GM12878 (cell line): ENCODE data around the gene SURF2. TPM values are rescaled to one million over a fixed set of nuclear protein-coding genes. Genes with fewer than 3 reads are reported as not detected.

Source experiments
- ATAC-seq: fragments of 200-7000 bp; cut with Tn5 transposase; 3 replicates; pipeline ENCODE4 v1.9.1; 2020; ENCODE audit warnings: mild to moderate bottlenecking, moderate library complexity
- BruUV-seq: library from RNA; stranded (reverse); fragments of 400-500 nt; replicated peaks from 2 replicates; lab custom pipeline; 2021; lab: Mats Ljungman, UMichigan
- CTCF ChIA-PET: fragments of 300-600 bp; sonication (Branson Sonifier 250); formaldehyde crosslinking; extraction: SDS; loops from one replicate; lab custom pipeline; 2021; ENCODE audit warnings: inconsistent platforms; lab: Yijun Ruan, JAX
- POLR2A ChIA-PET: fragments of 350-600 bp; formaldehyde crosslinking; extraction: SDS; loops from one replicate; lab custom pipeline; 2021; ENCODE audit warnings: inconsistent platforms; lab: Charles Lee
- RAD21 ChIA-PET: fragments of 300-600 bp; sonication (Branson Sonifier 250); formaldehyde crosslinking; loops from one replicate; lab custom pipeline; 2023; ENCODE audit warnings: antibody characterized with exemption; ENCODE audit not compliant: unreplicated experiment; lab: Charles Lee
- SMC1A ChIA-PET: fragments of 300-600 bp; sonication (Branson Sonifier 250); formaldehyde crosslinking; loops from one replicate; lab custom pipeline; 2023; ENCODE audit not compliant: unreplicated experiment, uncharacterized antibody; lab: Charles Lee
- DNase-seq: peaks from one replicate; pipeline ENCODE4 v3.0.0-alpha.2; 2011; ENCODE audit warnings: low read depth, low spot score
- FAIRE-seq: peaks from 3 replicates; lab custom pipeline; 2011; peaks lifted over from hg19 to GRCh38; lab: Jason Lieb, UNC
- H2AFZ ChIP-seq: 2 replicates; pipeline ENCODE4 v1.6.0; 2011; ENCODE audit warnings: low read depth, low read length, control low read depth; ENCODE audit not compliant: control insufficient read depth
- H3K27ac ChIP-seq: 2 replicates; pipeline ENCODE4 v1.5.1; 2011; ENCODE audit warnings: control low read depth; ENCODE audit not compliant: control insufficient read depth, insufficient read depth
- H3K27me3 ChIP-seq, 2 experiments: replicated peaks in 1 of 2; 2 replicates each; pipeline versions ENCODE4 v1.6.0 to v1.6.1; 2011; ENCODE audit warnings: low read length in 1 of 2; ENCODE audit not compliant: control insufficient read depth in 2 of 2, insufficient read depth in 2 of 2
- H3K36me3 ChIP-seq, 2 experiments: 2 replicates each; pipeline ENCODE4 v1.5.1; 2011; ENCODE audit warnings: low read length in 1 of 2; ENCODE audit not compliant: control insufficient read depth in 2 of 2, insufficient read depth in 2 of 2
- H3K4me1 ChIP-seq: 2 replicates; pipeline ENCODE4 v1.6.1; 2011; ENCODE audit warnings: mild to moderate bottlenecking, low read length, moderate library complexity, mixed read lengths; ENCODE audit not compliant: control insufficient read depth, insufficient read depth
- H3K4me2 ChIP-seq: 2 replicates; pipeline ENCODE4 v1.6.0; 2011; ENCODE audit warnings: control low read depth; ENCODE audit not compliant: control insufficient read depth, insufficient read depth
- H3K4me3 ChIP-seq: fragments of 200-600 bp; sonication (generic); 2 replicates; pipeline ENCODE4 v1.5.1; 2016
- H3K79me2 ChIP-seq: 2 replicates; pipeline ENCODE4 v1.6.0; 2011; ENCODE audit warnings: low read length; ENCODE audit not compliant: control insufficient read depth, insufficient read depth
- H3K9ac ChIP-seq: 2 replicates; pipeline ENCODE4 v1.8.0; 2011; ENCODE audit warnings: low read length, control low read depth, mixed read lengths; ENCODE audit not compliant: control insufficient read depth, insufficient read depth
- H3K9me3 ChIP-seq: replicated peaks from 3 replicates; pipeline ENCODE4 v1.5.1; 2011; ENCODE audit warnings: mild to moderate bottlenecking, low read length; ENCODE audit not compliant: control insufficient read depth, insufficient read depth
- H4K20me1 ChIP-seq: 2 replicates; pipeline ENCODE4 v1.6.0; 2011; ENCODE audit not compliant: control insufficient read depth, insufficient read depth
- BCLAF1 ChIP-seq: fragments of 450-650 bp; IDR thresholded peaks from 2 replicates; pipeline ENCODE4 v1.6.1; 2017; ENCODE audit warnings: antibody characterized with exemption, mild to moderate bottlenecking, moderate library complexity
- CBX3 ChIP-seq: fragments of 200-600 bp; sonication (generic); IDR thresholded peaks from 2 replicates; pipeline ENCODE4 v1.6.1; 2016; ENCODE audit warnings: low read depth, borderline replicate concordance
- CREB1 ChIP-seq: IDR thresholded peaks from 2 replicates; pipeline ENCODE4 v1.6.1; 2012; ENCODE audit warnings: low read depth, mild to moderate bottlenecking, inconsistent platforms
- E2F4 ChIP-seq: IDR thresholded peaks from 2 replicates; pipeline ENCODE4 v1.6.1; 2012; ENCODE audit warnings: low read depth, low read length, improper control_type of control experiment
- NFIC ChIP-seq: IDR thresholded peaks from 2 replicates; pipeline ENCODE4 v1.6.1; 2012; ENCODE audit warnings: low read depth, mild to moderate bottlenecking, inconsistent platforms, low read length, moderate library complexity
- WGBS: methylation state at CpG from one replicate; pipeline ENCODE4 v1.1.6; 2016; ENCODE audit warnings: low lambda C conversion rate; ENCODE audit not compliant: insufficient replicate concordance, insufficient coverage; ENCODE audit errors: missing lambda C conversion rate; 5-methylcytosine and 5-hydroxymethylcytosine counted together
- in situ Hi-C: fragments of 300-500 bp; cut with MboI; formaldehyde crosslinking; loops from 9 replicates; pipeline ENCODE4 v1.14.3; 2018; ENCODE audit warnings: mixed read lengths
- intact Hi-C: fragments of 100-400 bp; cut with micrococcal nuclease; formaldehyde crosslinking; loops from one replicate; pipeline ENCODE4 v1.14.2; 2022; ENCODE audit not compliant: unreplicated experiment
- polyA plus RNA-seq, 11 experiments: library from polyadenylated mRNA; depleted of rRNA in 4 of 11; unstranded in 6 of 11; stranded (reverse) in 5 of 11; fragments of >200 nt; fragmentation: Nextera tagmentation in 4 of 11; fragmentation: Illumina TruSeq in 1 of 11; extraction: Ambion mirVana in 4 of 11; extraction: Trizol in 1 of 11; gene quantifications; 1 replicate in 1 of 11; 2 replicates in 10 of 11; pipeline versions ENCODE4 v1.2.1 to v1.2.3, GENCODE V29; 2011 to 2016; ENCODE audit warnings: inconsistent platforms in 2 of 11, missing spikeins in 2 of 11, low read depth in 1 of 11
- total RNA-seq, 4 experiments: library from RNA; depleted of rRNA in 3 of 4; stranded (reverse); fragments of >200 nt in 3 of 4; fragmentation: Illumina TruSeq in 1 of 4; extraction: Trizol in 1 of 4; gene quantifications; 2 replicates each; pipeline versions ENCODE4 v1.2.1 to v1.2.3, GENCODE V29; 2013 to 2021

The SURF2 gene
- total and polyA plus RNA-seq, 10 of the 15 experiments (the other 5 are each of a cell fraction or from before 2014, with no cell fraction given), result 4.0 to 41.7 (median 20.8) TPM

DNA sequence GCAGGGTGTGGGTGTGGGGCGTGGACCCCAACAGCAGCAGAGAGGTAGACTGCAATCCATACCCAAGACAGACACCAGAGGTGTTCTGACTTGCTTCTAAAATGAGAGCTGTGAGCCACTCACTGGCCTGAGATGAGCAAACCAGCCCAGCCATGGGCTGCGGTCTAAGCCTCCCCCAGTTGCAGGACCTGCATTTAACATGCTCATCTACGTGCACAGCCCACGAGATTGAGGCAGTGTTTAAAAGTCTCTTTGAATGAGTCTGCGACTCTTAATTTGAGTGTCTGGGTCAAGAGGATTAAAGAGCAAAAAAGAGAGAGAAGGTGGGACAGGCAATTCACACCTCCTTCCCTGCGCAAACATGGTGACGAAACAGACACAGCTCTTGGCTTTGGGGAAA lies 13.6 kb downstream of the SURF2 start (continued):
- TF ChIP-seq NFIC (no peak), BCLAF1 (no peak), E2F4 (no peak)
- TF ChIP-seq, all 136 proteins: peak for 0

GRCh38 chr9:133370685-133371084 lies 14.3 kb downstream of the SURF2 start:
- ChIA-PET CTCF (interaction anchor here (0.6 to 3.9 kb wide), 5 partner anchors 15 to 210 kb away, joined by 3 to 16 read pairs (median 3); partner anchors contain the start of genes SURF1 and SURF2), POLR2A (interaction anchor here (0.6 to 2.8 kb wide), 7 partner anchors 11 to 184 kb away, joined by 3 to 13 read pairs (median 3); partner anchors contain the start of genes MED22, RPL7A, SURF1 and SURF6), RAD21 (interaction anchor here (0.8 to 1.1 kb wide), 2 partner anchors 36 to 185 kb away, joined by 3 to 4 read pairs; no protein-coding TSS in a partner anchor), SMC1A (interaction anchor here (1.1 to 1.2 kb wide), 2 partner anchors 23 to 184 kb away, joined by 3 read pairs; partner anchors contain the start of genes MED22 and RPL7A)
- in situ Hi-C loops (no loop called here), intact Hi-C loops (loop anchor here (5.0 kb wide), 1 partner anchor 33 kb away; the partner anchor contains the start of gene SURF6)
- H3K4me3 ChIP-seq, result no peak overlapping the region
- H3K36me3 ChIP-seq, result peaks cover 22 to 28% of the 10 kb centered on the region in 2 experiments
- peak overlapping the region; percentile 60 for H3K27ac ChIP-seq
- peaks cover 35% of the 10 kb centered on the region for H4K20me1 ChIP-seq
- no peak overlapping the region for H3K9ac ChIP-seq
- no peak for TF ChIP-seq CBX3
- peak; percentile 13; the same call in 1 of the 2 replicates for TF ChIP-seq CREB1
- no peaks in the 10 kb centered on the region for H3K27me3 ChIP-seq
- H3K4me2 ChIP-seq, result peak overlapping the region; percentile 80
- no peaks in the 10 kb centered on the region for H3K9me3 ChIP-seq
- FAIRE-seq (no peak), ATAC-seq (no peak), DNase-seq (no peak)
- peaks cover 86% of the 10 kb centered on the region for H3K79me2 ChIP-seq
- 45% methylated on average over 9 of the region's 9 CpGs for WGBS
- H3K4me1 ChIP-seq, result peaks cover 22% of the 10 kb centered on the region
- BruUV-seq, result no TSS peak
- H2AFZ ChIP-seq, result no peak overlapping the region
